Measurements from ENCODE around the gene ABR.

Gene ABR

GRCh38 chr17:1022278-1023024, 157.3 kb downstream of the ABR start:
- DNase-seq, result no peak

GRCh38 chr17:1021147-1021546, 158.6 kb downstream of the ABR start:
- no peak for DNase-seq

GRCh38 chr17:1019451-1019850, 160.3 kb downstream of the ABR start:
- DNase-seq, result no peak

- DNase-seq, result no peak
Observed at GRCh38 chr17:1018547-1018946, 161.2 kb downstream of the ABR start.

GRCh38 chr17:1013729-1014090, 166.1 kb downstream of the ABR start:
- DNase-seq, result no peak

GRCh38 chr17:1012823-1013728, 166.7 kb downstream of the ABR start:
- DNase-seq, result no peak

DNA sequence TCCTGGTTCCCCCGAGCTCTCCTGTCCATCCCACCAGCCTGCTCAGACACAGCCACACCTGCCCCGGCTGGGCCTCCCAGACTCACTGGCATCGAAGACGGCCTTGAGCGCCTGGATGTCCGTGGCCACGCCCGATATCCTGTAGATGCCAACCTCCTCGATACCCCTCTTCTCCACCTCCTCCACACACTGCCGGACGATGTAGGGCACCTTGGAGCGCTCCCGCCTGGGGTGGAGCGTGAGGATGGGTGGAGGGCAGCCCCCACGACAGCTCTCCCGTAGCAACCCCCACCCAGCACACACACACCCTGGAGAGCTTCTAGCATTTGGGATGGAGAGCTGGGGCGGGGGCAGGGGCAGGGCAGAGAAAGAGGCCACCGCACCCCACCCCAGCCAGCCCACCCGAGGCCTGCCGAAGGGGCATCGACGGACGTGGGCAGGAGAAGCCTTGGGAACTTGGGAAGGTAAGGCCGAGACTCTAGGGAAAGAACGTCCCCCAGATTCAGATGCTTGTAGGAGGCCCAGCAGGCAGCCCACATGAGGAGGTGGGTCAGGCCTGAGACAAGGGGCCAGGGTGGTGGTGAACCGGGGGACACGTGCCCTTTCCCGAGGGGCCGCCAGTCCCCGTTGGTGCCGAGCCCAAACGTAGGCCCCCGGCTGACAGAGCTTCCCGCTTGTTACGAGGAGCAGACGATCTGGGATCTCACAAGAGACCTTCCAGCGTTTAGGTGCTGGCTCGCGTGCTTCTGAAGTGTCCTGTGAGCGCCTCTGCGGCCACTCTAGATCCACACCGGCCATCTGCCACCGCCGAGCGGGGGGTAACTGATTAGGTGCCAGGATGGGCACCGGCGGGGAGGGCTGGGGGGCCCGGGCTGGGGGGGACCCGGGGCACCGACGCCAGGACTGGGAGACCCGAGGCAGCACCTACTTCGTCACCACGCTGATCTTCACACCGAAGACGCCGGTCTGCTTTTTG, 167.7 kb downstream of the ABR start:
- DNase-seq, result no peak

DNA sequence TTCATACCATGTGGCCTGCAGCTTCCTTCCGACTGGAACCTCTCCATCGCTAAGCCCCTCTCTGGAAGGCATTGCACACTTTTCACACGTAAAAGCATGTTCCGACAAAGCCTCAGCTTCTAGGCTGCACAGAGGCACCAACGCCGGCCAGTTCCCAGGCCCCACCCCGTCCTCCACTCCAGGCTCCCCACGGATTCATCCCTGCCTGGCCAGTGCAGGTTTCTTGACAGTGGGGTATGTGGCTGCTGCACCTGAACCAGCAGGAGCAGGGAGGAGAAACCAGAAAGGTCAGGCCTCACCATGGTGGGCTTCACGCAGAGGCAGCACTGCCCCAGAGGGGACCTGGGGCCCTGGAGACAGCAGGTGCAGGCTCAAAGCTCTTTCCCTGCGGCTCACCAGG, 168.6 kb downstream of the ABR start:
- DNase-seq, result no peak

GRCh38 chr17:1010586-1010985, 169.2 kb downstream of the ABR start:
- DNase-seq, result no peak

- DNase-seq, result no peak
Observed at GRCh38 chr17:1010086-1010450, 169.7 kb downstream of the ABR start.

- no peak for DNase-seq
Observed at GRCh38 chr17:1009229-1010085, 170.3 kb downstream of the ABR start.

GRCh38 chr17:1008008-1008761, 171.6 kb downstream of the ABR start:
- DNase-seq, result no peak

- DNase-seq, result no peak
Observed at GRCh38 chr17:1007310-1008007, 172.3 kb downstream of the ABR start.

GRCh38 chr17:1006054-1006453, 173.7 kb downstream of the ABR start:
- DNase-seq, result no peak

DNA sequence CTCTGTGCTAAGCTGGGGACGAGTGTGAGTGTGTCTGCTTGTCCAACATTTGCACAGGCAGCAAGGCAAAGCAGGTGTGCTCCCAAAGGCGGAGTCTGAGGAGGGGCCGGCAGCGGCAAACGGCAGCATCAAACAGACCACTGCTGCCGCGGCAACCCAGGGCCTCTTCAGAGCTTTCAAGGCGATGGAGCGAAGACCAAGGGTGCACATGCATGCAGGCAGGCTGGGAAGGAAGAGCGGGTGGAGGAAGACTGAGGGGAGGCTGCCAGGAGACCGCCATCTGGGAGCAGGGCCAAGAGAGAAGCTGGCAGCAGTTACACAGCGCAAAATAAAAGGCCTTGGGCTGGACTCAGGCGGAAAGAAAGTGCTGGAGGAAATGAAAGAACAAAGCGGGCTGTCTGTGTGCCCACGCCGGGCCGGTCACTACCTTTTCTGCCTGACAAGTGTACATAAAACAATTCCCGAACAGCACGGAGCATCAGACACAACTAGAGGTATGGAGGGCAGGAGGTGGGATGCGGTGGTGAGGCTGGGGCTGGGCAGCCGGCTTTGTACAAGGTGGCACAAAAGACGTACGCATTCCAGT, 174.3 kb downstream of the ABR start:
- DNase-seq, result no peak

- DNase-seq, result no peak
Observed at GRCh38 chr17:1004769-1005295, 174.9 kb downstream of the ABR start.

- no peak for DNase-seq
Observed at GRCh38 chr17:1003972-1004768, 175.6 kb downstream of the ABR start.

- no peak for DNase-seq
Observed at GRCh38 chr17:1003633-1003971, 176.2 kb downstream of the ABR start.

Data from activated T-cell treated with anti-CD3 and anti-CD28 coated beads for 4 hours (primary cell).